HG02938 (cell line): ENCODE data around the gene MYO19.
"Not testable (repeated sequence)": the region's sequence is repeated elsewhere in the genome, so short reads cannot be mapped to it uniquely, and the experiment has no call there.

Experiments used
- ATAC-seq: cut with Tn5 transposase; IDR thresholded peaks from one replicate; pipeline ENCODE4 v1.9.1; 2021; ENCODE audit warnings: mild to moderate bottlenecking, moderate library complexity; ENCODE audit not compliant: unreplicated experiment

The MYO19 gene

GRCh38 chr17:36532435-36532975, 2.2 kb downstream of the MYO19 start:
- no peak for ATAC-seq

GRCh38 chr17:36529121-36529520, 5.5 kb downstream of the MYO19 start:
- no peak for ATAC-seq

- no peak for ATAC-seq
These were observed 6.9 kb downstream of the MYO19 start for GRCh38 chr17:36527621-36528250.

- no peak for ATAC-seq
These were observed 8.8 kb downstream of the MYO19 start for GRCh38 chr17:36525888-36526287.

- ATAC-seq: no peak
These were observed 9.6 kb downstream of the MYO19 start for GRCh38 chr17:36525113-36525512.

- ATAC-seq: no peak
These were observed 10.2 kb downstream of the MYO19 start for GRCh38 chr17:36524428-36524876.

- ATAC-seq: no peak
These were observed 11.6 kb downstream of the MYO19 start for GRCh38 chr17:36523113-36523512.

DNA sequence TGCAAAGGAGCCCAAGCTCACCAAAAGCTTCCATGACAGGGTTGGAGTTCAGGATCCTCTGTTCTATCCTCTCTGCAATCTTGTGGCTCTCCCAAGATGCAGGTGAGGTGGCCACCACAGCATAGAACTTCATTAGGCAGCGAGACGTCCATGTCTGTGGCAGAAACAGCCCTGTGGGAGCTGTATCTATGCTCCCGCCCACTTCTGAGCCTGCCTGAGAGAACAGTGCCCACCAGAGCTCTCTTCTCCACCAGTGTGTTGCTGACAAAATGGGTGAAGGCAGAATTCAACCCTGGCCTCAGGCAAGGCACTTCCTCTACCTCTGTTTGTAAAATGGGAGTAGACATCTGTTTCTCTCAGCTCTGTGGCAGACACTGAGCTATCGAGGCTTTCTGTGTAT, 18.8 kb downstream of the MYO19 start:
- no peak for ATAC-seq

DNA sequence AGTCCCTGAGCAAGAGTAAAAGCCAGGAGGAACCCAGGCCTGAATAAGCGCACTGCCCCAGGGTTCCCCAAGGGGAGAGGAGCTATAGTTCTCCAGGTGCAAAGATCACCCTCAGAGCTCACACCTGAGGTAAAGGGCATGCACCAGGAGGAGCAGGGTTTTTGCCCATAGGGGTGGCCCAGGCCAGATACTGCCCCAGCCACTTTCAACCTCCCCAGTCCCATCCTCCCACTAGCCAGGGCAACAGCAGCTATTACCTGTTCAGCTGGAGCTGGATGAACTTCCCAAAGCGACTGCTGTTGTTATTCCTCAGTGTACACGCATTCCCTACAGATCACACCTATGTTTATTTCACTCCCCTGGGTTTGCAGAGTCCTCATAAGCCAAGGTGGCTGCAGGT, 19.8 kb downstream of the MYO19 start:
- ATAC-seq: no peak

DNA sequence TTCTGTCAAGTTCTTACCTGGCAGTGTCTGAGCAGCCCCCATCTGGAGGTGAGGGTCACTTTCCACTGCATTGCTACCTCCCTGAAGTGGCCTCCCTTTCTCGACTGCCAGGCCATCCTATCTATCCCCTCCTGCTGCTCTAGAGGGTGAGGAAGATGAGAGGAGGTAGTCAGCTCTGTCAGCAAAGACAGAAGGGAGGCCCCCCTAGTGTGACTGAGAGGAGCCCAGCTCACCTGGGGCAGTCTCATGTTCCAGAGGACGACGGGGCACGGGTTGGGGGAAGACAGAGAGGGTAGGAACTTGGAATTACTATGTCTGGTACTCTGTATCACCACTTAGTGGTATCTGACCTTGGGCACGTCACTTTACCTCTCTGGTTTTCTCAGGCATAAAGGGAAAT, 22.0 kb downstream of the MYO19 start:
- no peak for ATAC-seq

GRCh38 chr17:36511216-36511615, 23.5 kb downstream of the MYO19 start:
- ATAC-seq: no peak

DNA sequence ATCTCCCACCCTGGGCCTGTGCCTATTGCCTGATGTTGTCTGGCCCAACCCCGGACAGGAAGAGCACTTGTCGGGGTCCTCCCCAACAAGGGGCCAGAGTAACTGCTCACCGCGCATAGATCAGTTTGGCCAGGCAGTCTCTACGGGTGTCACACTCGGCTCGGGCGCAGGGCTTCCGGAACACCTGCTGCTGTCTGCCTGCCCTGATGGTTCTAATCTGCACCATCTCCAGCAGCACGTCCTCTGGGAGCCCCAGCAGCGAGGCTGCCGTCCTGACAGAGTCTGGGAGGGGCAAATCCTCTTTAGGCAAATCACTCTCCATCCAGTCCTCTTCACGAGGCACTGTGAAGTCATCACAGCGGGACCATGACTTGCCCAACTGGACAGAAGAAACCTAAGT, 24.0 kb downstream of the MYO19 start:
- no peak for ATAC-seq

- ATAC-seq: no peak
These were observed 25.2 kb downstream of the MYO19 start for GRCh38 chr17:36509272-36509985.

DNA sequence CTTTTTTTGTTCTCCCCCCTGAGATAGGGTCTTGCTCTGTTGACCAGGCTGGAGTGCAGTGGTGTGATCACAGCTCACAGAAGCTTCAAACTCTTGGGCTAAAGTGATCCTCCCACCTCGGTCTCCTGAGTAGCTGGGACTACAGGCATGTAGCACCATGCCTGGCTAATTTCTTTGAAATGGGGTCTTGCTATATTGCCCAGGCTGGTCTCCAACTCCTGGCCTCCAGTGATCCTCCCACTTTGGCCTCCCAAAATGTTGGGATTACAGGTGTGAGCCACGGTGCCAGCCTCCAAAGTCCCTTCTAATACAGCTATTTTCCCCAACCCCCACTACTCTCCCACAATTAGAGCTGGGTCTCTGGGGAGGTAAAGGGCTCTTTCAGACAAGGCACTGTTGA, 26.2 kb downstream of the MYO19 start:
- not testable (repeated sequence) for ATAC-seq

DNA sequence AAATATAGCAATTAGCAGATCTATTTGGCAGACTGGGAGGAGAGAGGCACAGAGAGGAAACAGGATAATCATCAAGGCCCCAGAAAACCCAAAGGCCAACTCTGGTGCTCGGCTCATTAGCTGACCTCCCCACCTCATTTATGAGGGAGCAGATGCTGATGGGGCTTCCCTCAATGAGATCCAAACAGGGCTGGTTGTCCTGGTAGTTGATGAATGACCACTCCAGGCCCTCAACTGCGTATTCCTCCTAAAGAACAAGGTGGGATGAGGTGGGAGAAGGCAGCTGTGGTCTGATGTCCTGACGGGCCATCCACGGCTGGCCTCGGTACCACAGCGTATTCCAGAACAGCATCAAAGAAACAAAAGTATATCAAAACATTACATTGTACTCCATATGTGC, 27.4 kb downstream of the MYO19 start:
- ATAC-seq: no peak

DNA sequence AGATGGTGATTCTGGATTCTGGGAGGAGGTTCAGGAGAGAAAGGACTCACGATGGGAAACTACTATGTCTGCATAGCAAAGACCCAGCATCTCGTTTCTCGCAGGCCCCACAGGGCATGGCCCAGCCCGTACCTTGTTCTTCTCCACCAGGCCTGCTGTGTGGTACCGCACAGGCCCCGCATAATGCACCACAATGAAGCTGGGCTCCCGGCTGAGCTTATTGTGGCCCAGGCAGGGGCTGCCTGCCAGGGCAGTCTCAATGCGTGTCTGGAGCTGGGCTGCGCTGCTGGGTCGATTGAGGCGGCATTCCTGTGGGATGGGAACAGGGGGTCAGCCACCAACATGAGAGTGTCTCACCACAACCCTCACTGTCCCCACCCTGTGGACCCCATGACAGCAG, 27.8 kb downstream of the MYO19 start:
- no peak for ATAC-seq

GRCh38 chr17:36506249-36506826, 28.3 kb downstream of the MYO19 start:
- ATAC-seq: no peak

- ATAC-seq: no peak
These were observed 29.5 kb downstream of the MYO19 start for GRCh38 chr17:36505171-36505570.

DNA sequence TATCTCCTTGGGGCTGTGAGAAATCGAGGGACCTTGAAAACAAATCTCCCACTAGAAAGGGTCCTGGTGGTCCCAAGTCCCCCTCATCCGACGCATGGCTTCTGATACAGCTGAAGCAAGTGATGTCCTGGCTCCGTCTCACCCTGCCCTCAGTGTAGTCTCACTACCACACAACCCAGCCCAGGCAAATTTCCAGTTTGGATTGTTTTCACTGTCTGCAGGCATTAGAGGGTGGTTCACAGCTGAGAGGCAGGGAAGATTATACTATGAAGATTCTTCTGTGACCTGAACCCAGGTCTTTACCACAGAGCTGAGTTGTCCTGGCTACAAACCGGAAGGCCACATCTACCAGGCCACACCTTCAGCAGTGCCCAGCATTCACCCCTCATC, 30.5 kb downstream of the MYO19 start:
- ATAC-seq: no peak

- ATAC-seq: no peak
These were observed 31.1 kb downstream of the MYO19 start for GRCh38 chr17:36503456-36504155.

- no peak for ATAC-seq
These were observed 32.7 kb downstream of the MYO19 start for GRCh38 chr17:36501963-36502362.
